ENCODE measurements around the gene RAD1. TPM values are rescaled to one million over a fixed set of nuclear protein-coding genes. Genes with fewer than 3 reads are reported as not detected.

RAD1 gene
- total RNA-seq, 1 experiment from 2014 or later, result 28.7 TPM

DNA sequence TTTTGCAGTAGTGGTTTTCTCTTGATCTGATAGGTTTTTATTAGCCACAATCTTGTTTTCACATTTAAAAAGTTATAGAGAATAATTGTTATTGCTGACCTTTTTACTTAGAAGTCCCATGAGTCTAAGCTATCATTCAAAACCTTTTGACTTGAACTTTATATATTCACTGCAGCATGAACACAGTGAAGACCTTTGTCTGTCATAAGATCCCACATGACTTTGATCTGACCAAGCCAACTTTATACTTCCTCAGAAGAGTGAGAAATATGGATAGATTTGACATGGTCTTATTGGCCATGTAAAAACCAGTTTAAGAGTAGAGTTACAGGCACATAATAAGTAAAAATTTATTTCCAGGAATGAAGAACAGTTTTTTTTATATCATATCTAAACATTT lies 34.1 kb downstream of the RAD1 start:
- CTCF ChIA-PET, result no interaction called here
- no peaks in the 10 kb centered on the region for H3K27me3 Mint-ChIP-seq (ENCODE audit: unreplicated experiment)
- DNase-seq, result no peak
- H3K4me1 Mint-ChIP-seq (ENCODE audit: low read depth, unreplicated experiment), result no peaks in the 10 kb centered on the region
- TF ChIP-seq, protein P1, sequence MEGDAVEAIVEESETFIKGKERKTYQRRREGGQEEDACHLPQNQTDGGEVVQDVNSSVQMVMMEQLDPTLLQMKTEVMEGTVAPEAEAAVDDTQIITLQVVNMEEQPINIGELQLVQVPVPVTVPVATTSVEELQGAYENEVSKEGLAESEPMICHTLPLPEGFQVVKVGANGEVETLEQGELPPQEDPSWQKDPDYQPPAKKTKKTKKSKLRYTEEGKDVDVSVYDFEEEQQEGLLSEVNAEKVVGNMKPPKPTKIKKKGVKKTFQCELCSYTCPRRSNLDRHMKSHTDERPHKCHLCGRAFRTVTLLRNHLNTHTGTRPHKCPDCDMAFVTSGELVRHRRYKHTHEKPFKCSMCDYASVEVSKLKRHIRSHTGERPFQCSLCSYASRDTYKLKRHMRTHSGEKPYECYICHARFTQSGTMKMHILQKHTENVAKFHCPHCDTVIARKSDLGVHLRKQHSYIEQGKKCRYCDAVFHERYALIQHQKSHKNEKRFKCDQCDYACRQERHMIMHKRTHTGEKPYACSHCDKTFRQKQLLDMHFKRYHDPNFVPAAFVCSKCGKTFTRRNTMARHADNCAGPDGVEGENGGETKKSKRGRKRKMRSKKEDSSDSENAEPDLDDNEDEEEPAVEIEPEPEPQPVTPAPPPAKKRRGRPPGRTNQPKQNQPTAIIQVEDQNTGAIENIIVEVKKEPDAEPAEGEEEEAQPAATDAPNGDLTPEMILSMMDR (IDR thresholded peaks at IDR 0.05; ENCODE audit: unreplicated experiment), result no peak
- no peak overlapping the region for H3K4me3 Mint-ChIP-seq (ENCODE audit: low read depth, unreplicated experiment)
- no peaks in the 10 kb centered on the region for H3K9me3 Mint-ChIP-seq (ENCODE audit: low read depth, unreplicated experiment)
- H3K36me3 Mint-ChIP-seq (ENCODE audit: insufficient read depth, unreplicated experiment), result no peaks in the 10 kb centered on the region
- H3K27ac Mint-ChIP-seq (ENCODE audit: unreplicated experiment), result no peak overlapping the region
- no TSS peak for BruUV-seq (replicated peaks)
- intact Hi-C loops (cut with micrococcal nuclease; ENCODE audit: unreplicated experiment), result no loop called here

DNA sequence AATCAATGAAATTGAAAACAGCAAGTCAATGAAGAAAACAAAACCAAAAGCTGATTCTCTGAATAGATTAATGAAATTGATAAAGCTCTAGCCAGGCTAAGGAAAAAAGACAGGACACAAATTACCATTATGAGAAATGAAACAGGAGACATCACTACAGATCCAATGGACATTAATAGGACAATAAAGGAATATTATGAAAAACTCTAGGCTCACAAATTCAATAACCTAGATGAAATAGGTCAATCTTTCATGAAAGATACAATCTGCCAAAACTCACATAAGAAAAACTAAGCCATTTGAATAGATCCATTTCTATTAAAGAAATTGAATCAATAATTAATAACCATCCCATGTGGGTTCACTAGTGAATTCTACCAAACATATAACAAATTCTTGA lies 39.0 kb downstream of the RAD1 start:
- no TSS peak for BruUV-seq (replicated peaks)
- intact Hi-C loops (cut with micrococcal nuclease; ENCODE audit: unreplicated experiment), result no loop called here
- no peaks in the 10 kb centered on the region for H3K27me3 Mint-ChIP-seq (ENCODE audit: unreplicated experiment)
- DNase-seq, result no peak
- H3K9me3 Mint-ChIP-seq (ENCODE audit: low read depth, unreplicated experiment), result no peaks in the 10 kb centered on the region
- H3K36me3 Mint-ChIP-seq (ENCODE audit: insufficient read depth, unreplicated experiment), result no peaks in the 10 kb centered on the region
- TF ChIP-seq, protein P1 (IDR thresholded peaks at IDR 0.05; ENCODE audit: unreplicated experiment), result no peak
- no peak overlapping the region for H3K27ac Mint-ChIP-seq (ENCODE audit: unreplicated experiment)
- H3K4me1 Mint-ChIP-seq (ENCODE audit: low read depth, unreplicated experiment), result no peaks in the 10 kb centered on the region
- CTCF ChIA-PET, result no interaction called here
- no peak overlapping the region for H3K4me3 Mint-ChIP-seq (ENCODE audit: low read depth, unreplicated experiment)

DNA sequence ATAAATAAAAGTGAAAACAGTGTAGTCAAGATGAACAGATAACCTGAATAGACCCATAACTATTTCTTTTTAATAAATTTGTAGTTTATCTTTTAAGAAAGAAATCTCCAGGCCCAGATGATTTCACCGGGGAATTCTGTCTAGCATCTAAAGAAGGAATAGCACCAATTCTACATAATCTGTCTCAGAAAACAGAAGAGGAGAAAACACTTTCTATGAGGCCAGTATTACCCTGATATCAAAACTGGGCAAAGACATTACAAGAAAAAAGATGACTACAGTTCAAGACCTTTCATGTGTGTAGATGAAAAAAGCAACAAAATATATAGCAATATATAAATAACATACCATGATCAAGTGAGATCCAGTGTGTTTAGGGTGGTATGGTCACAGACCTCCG lies 44.9 kb downstream of the RAD1 start:
- Mint-ChIP-seq H3K9me3 (ENCODE audit: low read depth, unreplicated experiment) (no peaks in the 10 kb centered on the region), H3K4me1 (ENCODE audit: low read depth, unreplicated experiment) (no peaks in the 10 kb centered on the region), H3K27me3 (ENCODE audit: unreplicated experiment) (no peaks in the 10 kb centered on the region), H3K4me3 (ENCODE audit: low read depth, unreplicated experiment) (no peak overlapping the region), H3K36me3 (ENCODE audit: insufficient read depth, unreplicated experiment) (no peaks in the 10 kb centered on the region), H3K27ac (ENCODE audit: unreplicated experiment) (no peak overlapping the region)
- BruUV-seq (replicated peaks), result no TSS peak
- TF ChIP-seq, protein P1 (IDR thresholded peaks at IDR 0.05; ENCODE audit: unreplicated experiment), result no peak
- CTCF ChIA-PET, result no interaction called here
- intact Hi-C loops (cut with micrococcal nuclease; ENCODE audit: unreplicated experiment), result no loop called here
- DNase-seq, result no peak

DNA sequence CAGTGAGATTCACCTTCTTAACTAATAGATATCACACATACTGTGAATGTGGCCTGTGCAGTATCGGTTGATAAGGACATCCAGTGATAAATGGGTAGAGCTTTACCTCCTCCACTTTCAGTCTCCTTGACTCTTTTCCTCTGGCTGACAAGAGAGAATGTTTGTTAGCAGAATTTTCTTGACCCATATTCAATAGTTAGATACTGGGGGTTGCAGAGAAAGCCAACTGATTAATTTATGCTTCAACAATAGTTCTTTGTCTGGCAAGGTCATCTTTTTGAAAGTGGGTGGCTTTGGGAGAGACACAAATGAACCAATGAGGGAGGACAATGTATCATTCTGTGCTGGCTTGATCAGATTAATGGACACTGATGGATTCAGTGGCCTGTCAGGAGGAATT lies 46.0 kb downstream of the RAD1 start:
- intact Hi-C loops (cut with micrococcal nuclease; ENCODE audit: unreplicated experiment), result no loop called here
- CTCF ChIA-PET, result no interaction called here
- BruUV-seq (replicated peaks), result no TSS peak
- Mint-ChIP-seq H3K27me3 (ENCODE audit: unreplicated experiment) (no peaks in the 10 kb centered on the region), H3K27ac (ENCODE audit: unreplicated experiment) (no peak overlapping the region), H3K4me1 (ENCODE audit: low read depth, unreplicated experiment) (no peaks in the 10 kb centered on the region), H3K9me3 (ENCODE audit: low read depth, unreplicated experiment) (no peaks in the 10 kb centered on the region), H3K4me3 (ENCODE audit: low read depth, unreplicated experiment) (no peak overlapping the region), H3K36me3 (ENCODE audit: insufficient read depth, unreplicated experiment) (no peaks in the 10 kb centered on the region)
- TF ChIP-seq, protein P1 (IDR thresholded peaks at IDR 0.05; ENCODE audit: unreplicated experiment), result no peak
- no peak for DNase-seq

DNA sequence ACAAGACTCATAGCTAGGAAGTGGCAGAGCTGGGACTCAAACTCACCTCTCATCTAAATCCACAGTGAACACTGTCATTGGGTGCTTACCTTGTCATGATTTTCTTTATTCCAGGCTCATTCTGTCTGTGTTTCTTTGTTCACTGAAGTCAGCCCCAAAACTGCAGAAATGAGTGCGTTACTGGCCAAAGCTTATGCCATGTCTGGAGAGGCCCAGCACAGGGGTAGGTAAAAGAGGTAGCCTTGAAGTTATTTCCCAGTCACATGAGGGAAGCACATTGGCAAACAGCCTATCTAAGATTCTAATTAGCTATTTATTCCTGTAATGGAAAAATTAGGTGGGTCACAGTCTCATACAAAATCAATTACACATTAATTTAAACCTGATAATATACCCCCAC lies 46.5 kb downstream of the RAD1 start:
- H3K36me3 Mint-ChIP-seq (ENCODE audit: insufficient read depth, unreplicated experiment), result no peaks in the 10 kb centered on the region
- DNase-seq, result no peak
- intact Hi-C loops (cut with micrococcal nuclease; ENCODE audit: unreplicated experiment), result no loop called here
- no TSS peak for BruUV-seq (replicated peaks)
- TF ChIP-seq, protein P1 (IDR thresholded peaks at IDR 0.05; ENCODE audit: unreplicated experiment), result no peak
- no peaks in the 10 kb centered on the region for H3K9me3 Mint-ChIP-seq (ENCODE audit: low read depth, unreplicated experiment)
- CTCF ChIA-PET, result no interaction called here
- H3K4me1 Mint-ChIP-seq (ENCODE audit: low read depth, unreplicated experiment), result no peaks in the 10 kb centered on the region
- no peak overlapping the region for H3K4me3 Mint-ChIP-seq (ENCODE audit: low read depth, unreplicated experiment)
- H3K27me3 Mint-ChIP-seq (ENCODE audit: unreplicated experiment), result no peaks in the 10 kb centered on the region
- H3K27ac Mint-ChIP-seq (ENCODE audit: unreplicated experiment), result no peak overlapping the region

Data from Calu3 (cell line).